ENCODE measurements around the gene MYLK4.

The MYLK4 gene

GRCh38 chr6:2751871-2752270 is 1.1 kb upstream of the MYLK4 start:
- TF ChIP-seq CTCF (IDR thresholded peaks at IDR 0.05; ENCODE audit: control insufficient read depth, extremely low read depth, insufficient read depth), result no peak
- no peak for DNase-seq (ENCODE audit: low read depth)
- H3K4me3 ChIP-seq (ENCODE audit: low read depth, low read length), result no peak overlapping the region

- no peak for DNase-seq (ENCODE audit: low read depth)
- H3K4me3 ChIP-seq (ENCODE audit: low read depth, low read length), result no peak overlapping the region
- peak; percentile 66 for TF ChIP-seq CTCF (IDR thresholded peaks at IDR 0.05; ENCODE audit: control insufficient read depth, extremely low read depth, insufficient read depth)
Measured at GRCh38 chr6:2749969-2750600, 637 bp downstream of the MYLK4 start.

GRCh38 chr6:2748183-2748582 is 2.5 kb downstream of the MYLK4 start:
- DNase-seq (ENCODE audit: low read depth), result no peak

GRCh38 chr6:2746557-2747061 is 4.1 kb downstream of the MYLK4 start:
- no peak for TF ChIP-seq CTCF (IDR thresholded peaks at IDR 0.05; ENCODE audit: control insufficient read depth, extremely low read depth, insufficient read depth)
- no peak overlapping the region for H3K4me3 ChIP-seq (ENCODE audit: low read depth, low read length)
- no peak for DNase-seq (ENCODE audit: low read depth)

More at GRCh38 chr6:2748183-2748582, 2.5 kb downstream of the MYLK4 start:
- H3K4me3 ChIP-seq (ENCODE audit: low read depth, low read length), result no peak overlapping the region
- no peak for TF ChIP-seq CTCF (IDR thresholded peaks at IDR 0.05; ENCODE audit: control insufficient read depth, extremely low read depth, insufficient read depth)

GRCh38 chr6:2745246-2745645 is 5.5 kb downstream of the MYLK4 start:
- no peak for TF ChIP-seq CTCF (IDR thresholded peaks at IDR 0.05; ENCODE audit: control insufficient read depth, extremely low read depth, insufficient read depth)
- H3K4me3 ChIP-seq (ENCODE audit: low read depth, low read length), result no peak overlapping the region
- no peak for DNase-seq (ENCODE audit: low read depth)

GRCh38 chr6:2744778-2745177 is 5.9 kb downstream of the MYLK4 start:
- no peak for DNase-seq (ENCODE audit: low read depth)
- no peak for TF ChIP-seq CTCF (IDR thresholded peaks at IDR 0.05; ENCODE audit: control insufficient read depth, extremely low read depth, insufficient read depth)
- no peak overlapping the region for H3K4me3 ChIP-seq (ENCODE audit: low read depth, low read length)
